ENCODE data around the gene NCL.
A peak's percentile ranks its signal among the peaks of the same experiment; 100 is the strongest.
"Not testable (repeated sequence)": the region's sequence is repeated elsewhere in the genome, so short reads cannot be mapped to it uniquely, and the experiment has no call there.

The NCL gene

DNA sequence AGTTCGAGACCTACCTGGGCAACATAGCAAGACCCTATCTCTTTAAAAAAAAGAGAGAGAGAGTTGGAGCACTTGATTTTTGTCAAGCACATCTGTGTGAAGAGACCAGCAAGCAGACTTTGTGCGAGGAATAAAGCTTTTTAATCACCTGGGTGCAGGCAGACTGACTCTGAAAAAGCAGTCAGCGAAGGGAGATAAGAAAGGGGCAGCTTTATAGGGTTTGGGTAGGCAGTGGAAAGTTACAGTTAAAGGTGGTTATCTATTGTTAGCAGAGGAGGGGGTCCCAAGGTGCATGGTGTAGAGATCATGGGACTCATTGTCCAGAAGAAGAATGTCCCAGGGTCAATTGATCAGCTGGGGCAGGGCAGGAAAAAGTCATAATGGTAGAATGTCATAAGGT, 34.4 kb downstream of the NCL start:
- DNase-seq, result no peak

DNA sequence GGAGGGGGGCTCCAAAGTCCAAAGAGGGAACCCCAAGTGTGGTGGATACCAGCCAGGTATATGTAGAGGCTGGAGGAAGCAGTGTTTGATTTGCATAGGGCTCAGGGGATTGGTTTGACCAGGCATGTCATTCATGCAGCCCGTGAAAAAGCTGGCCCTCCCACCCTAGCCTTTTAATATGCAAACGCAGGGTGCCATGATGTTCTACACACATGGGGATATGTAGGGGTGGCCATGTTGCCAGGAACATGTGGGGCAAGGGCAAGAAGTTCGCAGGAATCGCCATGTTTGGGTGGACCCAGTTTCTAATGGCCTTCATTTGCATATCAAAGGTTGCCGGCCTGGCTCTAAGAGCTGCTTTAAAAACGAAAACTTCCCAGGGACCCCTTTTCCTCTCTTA, 35.1 kb downstream of the NCL start:
- no peak for DNase-seq

DNA sequence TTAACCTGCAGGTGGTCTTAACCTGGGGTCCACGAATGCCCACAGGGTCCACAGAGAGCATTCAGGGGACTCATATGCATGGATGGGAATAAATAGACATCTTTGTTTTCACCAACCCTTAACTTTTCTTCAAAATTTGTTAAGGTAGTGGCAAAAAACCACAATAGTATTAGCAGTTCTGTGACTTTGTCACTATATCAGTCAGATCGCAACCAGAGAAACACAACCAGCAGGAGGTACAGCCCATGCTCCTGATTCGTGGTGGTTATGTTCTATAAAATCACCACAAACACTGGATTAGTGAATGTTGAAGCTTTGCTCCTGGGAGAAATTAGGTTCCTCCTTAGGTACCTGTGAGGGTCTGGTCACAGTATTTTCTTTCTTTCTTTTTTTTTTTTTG, 37.2 kb downstream of the NCL start:
- DNase-seq, result no peak

DNA sequence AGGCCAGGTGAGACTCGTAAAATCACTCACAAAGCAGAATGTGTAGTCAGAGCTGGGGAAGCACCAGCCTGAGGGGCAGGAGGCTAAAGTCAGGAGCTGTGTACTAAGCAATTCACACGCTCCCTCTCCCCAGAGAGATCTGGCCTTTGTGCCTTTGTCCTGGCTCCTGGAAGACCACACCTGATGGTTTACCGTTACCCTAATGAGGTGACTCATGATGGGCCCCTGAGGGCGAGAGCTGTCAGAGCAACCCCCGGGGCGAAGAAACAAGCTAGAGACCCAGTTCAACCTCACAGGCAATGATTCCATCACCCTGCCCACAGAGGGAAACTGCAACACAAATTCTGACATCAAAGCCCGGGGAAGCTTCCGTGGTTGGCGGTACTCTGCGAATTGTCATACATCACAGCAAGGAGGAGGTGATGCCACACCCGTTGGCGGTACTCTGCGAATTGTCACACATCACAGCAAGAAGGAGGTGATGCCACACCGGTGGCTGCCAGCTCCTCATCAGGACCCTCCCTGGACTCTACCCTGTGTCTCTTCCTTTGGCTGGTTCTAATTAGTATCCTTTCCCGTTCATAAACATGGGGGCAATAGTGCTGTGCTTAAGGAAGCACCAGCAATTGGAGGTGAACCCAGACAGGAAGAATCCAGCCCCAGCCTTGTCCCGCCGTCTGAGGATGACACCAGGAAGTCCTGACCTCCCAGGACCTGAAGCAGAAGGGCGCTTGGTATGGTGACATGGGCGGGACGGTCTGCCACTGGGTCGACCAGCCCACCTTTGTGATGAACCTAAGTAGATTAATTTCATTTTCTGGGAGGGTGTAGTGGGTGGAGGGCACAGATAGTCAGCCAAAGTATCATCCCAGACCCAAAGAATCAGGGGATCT, 38.2 kb downstream of the NCL start:
- DNase-seq, result no peak

DNA sequence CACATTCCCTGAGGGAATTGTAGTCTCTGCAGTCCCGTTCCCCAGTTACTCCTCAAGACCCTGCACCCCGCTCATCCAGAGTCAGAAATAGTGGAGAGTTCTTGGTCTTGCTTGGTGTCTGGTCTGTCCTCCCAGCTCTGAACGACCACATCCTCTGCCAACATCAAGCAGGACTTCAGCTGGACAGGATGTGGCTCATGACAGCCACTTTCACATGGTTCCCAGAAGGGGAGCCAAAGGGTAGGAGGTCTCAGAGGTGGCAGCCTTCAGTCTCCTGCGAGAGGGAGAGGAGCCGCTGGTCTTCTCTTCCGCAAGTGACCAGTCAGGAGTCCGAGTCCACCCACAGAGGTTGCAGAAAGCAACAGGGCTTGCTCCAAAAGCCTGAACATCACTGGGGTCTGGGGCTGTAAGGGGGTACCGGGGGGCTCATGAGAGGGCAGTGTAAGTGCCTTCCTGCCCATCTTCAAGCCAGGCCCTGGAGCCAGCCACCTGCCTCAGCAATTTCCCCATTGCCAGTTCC, 38.9 kb downstream of the NCL start:
- no peak for DNase-seq

DNA sequence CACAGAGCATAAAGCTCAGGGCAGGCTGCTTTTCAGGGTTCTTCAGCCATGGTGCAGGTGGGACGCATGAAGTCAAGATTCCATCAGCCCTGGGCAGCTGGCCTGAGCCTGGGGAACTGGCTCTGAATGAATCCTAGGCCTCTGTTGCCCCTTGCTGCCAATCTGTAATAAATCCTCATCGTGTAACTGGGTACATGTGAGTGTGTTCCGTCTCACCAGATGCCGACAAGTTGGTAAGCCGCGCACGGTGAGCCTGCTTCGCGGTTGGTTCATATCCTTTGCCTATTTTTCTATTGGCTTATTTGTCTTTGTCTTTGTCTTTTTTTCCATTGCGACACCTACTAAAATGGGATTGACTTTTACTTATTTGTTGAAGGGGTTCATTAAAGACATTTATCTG, 41.1 kb downstream of the NCL start:
- no peak for DNase-seq

DNA sequence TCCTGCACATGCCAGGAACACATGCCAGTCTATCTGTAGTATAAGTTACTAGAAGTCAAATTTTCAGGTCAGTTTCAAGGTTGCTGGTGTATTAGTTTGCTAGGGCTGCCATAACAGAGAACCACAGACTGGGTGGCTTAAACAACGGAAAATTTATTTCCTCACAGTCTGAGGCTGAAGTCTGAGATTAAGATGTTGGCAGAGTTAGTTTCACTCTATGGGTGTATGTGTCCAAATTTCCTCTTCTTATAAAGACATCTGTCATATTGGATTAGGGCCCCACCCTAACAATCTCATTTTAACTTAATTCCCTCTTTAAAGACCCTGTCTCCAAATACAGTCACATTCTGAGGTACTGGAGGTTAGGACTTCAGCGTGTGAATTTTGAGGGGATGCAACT, 42.2 kb downstream of the NCL start:
- DNase-seq, result no peak

DNA sequence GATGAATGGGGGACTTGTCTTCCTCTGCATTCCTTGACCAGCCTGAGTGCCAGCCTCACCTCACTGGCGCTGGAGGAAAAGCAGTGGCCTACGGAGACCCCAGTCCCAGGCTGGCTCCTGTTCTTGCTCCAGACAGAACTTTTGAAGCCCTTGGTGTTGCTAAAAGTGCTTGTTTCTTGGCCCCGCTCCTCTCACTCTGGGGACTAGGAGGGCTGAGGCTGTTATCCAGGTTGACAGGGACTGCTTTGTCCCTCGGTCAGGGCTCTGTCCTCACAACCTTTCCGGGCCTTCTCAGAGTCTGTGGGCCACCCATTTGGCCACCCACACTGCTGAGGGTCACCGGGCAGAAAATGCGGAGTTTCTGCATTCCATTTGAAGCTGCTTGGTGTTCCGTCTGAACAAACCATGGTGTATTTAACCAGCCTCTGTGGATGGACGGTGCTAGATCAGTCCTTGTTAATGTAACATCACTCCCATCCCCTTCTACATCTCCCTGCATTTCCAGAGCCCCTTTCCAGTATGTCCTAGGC, 43.2 kb downstream of the NCL start:
- DNase-seq, result no peak

DNA sequence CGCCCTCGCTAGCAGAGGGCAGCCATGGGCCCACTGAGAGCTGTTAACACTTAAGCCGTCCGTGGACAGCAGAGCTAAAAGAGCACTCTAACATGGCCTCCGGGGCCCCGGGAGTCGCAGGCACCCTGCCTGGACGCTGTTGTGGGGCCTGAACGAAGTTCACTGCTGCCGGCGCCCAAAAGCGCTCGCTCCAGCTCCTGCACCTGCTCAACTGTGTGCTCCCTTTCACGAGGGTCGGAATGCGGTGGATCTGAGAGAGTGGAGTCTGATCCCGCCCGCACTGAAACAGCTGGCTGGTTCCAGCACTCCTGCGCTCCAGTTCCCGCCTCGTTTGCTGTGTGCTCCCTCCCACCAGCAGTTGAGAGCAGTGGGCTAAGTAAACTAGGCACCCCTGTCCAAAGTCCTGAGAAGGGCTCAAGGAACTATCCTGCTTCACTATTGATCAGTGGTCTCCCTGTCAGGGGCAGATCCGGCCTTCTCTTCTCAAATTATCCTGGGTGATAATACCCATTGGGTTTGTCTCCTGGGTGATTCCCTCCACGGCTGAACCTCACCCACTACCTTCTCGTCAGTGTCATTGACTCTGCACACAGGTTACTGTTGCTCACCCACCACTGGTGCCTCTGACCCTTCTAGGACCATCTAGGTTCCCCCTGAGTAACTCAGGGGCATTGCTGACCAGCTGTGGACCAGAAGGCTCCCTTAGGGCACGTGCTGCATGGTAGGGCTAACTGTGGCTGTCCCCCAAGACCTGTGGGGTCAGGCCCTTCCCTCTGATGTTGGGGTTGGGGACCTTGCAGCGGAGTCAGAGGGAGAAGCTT, 45.3 kb downstream of the NCL start:
- DNase-seq, result no peak

DNA sequence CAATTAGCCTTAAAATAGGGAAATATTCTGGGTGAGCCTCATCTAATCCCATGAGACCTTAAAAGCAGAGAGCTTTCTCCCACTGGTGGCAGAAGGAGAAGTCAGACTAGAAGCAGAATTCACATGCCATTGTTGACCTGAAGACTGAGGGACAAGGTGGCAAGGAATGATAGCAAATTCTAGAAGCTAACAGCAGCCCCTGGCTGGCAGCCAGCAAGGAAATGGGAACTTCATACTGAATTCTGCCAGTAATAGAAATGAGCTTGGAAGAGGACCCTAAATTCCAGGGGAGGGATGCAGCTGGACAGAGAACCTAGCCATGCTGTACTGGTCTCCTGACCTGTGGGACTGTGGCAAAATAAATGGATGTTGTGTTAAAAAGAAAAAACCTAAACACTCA, 49.3 kb downstream of the NCL start:
- DNase-seq, result no peak

DNA sequence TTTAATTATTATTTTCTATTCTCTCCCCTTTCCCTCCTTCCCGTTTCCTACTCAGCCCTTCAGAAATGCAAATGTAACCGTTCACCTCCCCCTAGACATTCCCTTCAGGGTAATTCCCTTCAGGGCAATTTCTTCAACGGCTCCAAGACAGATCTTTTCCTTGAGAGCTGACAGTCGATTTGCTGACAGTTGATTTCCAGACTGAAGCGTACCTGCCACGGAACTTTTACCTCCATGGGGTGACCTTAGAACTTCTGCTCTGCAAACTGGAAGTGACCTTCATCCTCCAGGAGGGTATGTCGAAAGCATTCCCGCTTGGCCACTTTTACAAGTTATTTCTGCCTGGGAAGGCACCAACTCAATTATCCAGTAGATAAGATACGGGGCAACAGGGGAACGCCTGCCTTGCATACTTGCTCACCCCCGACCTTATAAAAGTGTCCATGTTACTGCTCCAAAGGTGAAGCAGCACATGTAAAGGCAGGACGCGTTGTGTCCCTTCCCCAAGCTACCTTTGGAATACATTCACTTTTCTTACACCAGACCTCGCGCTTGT, 50.3 kb downstream of the NCL start:
- DNase-seq, result no peak

DNA sequence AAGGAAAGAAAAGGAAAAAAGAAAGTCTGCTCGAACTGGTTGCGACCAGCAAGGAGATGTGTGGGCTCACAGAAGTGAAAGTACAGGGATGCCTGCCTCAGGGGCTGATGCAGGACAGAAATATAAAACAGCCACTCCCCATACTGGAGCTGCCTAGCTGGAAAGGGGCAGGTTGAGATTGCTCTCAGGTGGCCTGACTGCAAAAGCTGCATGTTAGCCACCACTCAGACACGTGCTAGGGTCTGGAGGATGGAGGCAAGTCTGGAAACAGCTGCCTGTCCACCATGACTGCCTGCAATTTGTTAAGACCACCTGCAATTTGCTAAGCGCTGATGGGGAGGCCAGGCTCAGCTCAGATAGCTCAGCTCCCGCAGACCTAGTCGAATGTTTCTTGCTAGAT, 50.8 kb downstream of the NCL start:
- DNase-seq, result no peak

DNA sequence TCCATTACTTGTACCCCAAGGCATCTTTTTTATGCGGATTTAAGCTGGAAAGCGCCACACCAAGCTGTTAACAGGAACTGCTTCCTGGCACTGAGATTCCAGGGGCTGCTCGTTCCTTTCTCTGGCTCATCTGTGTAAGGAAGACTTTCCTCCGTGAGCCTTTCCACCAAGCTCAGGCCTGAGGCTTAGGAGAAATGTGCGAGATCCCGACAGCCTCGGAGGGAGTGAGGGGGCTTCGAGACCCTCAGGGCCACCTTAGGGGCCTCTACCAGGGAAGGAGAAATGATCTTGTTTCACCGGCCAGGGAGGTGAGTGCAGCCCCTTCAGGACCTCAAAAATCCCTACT, 51.7 kb downstream of the NCL start:
- DNase-seq, result no peak

DNA sequence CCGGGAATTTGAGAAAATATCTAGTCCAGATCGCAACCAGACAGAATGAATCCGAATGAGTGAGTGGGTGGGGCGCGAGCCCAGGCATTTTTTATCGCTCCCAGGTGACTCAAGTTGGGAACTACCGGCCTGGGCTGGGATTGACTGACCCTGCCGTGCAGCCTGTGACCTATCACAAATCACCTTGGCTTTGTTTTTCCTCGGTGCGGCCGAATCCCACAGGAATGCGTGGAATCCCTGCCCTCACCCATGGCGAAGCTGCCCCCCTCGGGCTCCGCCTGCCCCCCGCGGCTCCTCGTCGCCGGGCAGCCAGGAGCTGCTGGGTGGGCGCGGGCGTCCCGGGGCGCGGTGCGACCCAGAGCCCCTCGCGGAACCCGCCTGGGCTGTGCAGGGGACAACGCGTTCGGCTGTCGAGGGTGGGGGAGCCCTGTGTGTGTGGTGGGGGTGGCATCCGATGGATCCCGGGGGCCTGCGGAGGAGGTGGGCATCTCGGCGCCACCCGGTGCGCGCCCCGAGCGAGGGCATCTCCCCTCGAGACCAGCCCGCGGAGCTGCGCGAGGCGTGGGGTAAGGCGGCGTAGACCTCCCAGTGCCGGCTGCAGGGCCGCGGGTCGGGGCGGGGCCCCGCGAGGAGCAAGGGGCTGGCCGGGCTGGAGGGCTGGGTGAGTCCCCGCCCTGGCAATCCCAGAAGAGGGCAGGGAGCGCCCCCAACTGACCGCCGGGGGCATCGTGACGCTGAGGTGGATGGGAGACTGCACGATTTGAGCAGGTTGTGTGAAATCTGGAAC, 52.3 kb downstream of the NCL start:
- DNase-seq, result peak; percentile 24

DNA sequence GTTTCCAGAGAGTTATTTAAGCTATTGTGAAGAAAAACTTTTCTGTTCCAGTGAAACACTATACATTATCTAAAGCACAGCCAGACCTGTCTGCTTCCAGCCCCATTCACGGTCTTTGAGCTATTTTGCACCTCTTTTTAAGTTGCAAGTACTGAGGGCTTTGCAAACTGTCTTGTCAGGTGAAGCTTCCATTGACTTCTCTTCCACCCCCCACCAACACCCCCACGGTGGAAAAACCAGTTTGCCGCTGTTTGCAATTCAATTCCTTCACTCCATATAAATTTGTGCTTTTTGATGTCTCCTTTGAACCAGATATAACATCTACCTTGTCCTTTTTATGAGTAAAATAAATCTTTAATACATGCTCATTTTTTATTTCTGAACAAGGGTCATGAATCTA, 53.0 kb downstream of the NCL start:
- DNase-seq, result no peak

DNA sequence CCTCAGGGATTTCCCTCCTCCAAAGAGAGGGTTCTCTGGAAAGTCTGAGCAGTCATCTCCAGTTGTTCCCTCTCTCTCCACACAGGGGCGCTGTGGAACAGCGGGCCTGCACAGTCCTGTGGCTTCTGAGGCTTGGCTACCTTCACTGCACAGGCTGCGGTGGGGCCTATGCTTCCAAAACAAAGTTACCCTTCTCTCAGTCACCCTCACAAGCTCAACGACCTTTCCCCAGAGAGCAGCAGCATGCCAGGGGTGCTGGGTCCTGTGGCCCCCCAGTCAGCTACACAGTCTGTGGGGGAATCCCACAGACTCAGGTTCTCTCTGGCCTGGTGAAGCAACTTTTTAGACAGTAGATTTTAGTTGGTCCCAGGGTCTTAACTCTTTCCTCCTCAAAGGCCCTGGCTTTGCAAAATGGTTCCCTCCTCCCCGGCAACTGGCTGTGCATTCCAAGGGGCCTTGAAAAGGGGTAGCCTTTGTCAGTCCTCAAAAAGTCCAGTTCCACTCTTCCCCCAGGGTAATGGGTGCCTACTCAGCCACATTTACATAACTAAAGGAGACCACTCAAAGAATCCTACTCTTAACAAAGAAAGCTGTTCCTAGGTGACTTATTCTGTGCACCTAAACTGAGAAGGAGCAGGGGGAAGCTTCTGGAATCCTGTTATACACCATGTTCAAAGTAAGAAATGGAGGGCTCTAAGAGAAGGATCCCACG, 53.8 kb downstream of the NCL start:
- no peak for DNase-seq

DNA sequence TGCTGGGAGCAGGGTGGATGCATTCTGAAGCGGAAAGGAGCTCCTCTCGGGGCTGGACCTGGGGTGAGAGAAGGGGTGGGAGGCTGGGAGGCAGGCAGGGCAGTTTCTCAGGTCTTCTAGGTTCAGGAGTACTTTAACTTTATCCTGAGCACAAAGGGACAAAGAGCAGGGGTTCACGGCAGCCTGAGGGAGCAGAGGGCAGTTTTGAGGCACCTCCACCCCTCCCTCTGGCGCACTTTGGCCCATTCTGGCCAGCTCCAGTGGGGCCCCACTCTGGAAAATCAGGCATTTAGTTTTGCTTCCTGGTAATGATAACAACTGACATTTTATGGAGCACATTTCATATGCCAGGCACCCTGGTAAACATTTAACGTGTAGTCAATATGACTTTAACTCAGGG, 54.5 kb downstream of the NCL start:
- no peak for DNase-seq

DNA sequence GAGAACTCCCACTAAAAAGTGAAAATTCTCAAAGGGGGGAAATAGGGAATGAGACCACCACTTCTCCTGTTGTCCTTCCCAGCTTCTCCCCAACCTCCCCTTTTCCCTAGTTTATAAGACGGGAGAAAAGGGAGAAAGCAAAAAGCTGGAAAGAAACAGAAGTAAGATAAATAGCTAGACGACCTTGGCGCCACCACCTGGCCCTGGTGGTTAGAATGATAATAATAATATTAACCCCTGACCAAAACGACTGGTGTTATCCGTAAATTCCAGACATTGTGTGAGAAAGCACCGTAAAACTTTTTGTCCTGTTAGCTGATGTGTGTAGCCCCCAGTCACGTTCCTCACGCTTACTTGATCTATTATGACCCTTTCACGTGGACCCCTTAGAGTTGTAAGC, 56.0 kb downstream of the NCL start:
- not testable (repeated sequence) for DNase-seq

DNA sequence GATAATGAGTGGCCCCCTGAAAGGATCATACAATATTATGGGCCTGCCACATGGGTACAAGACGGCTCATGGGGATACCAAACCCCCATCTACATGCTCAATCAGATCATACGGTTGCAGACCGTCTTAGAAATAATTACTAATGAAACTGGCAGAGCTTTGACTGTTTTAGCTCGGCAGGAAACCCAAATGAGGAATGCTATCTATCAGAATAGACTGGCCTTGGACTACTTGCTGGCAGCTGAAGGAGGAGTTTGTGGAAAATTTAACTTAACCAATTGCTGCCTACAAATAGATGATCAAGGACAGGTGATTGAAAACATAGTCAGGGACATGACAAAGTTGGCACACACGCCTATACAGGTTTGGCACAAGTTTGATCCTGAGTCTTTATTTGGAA, 56.6 kb downstream of the NCL start:
- DNase-seq, result not testable (repeated sequence)

DNA sequence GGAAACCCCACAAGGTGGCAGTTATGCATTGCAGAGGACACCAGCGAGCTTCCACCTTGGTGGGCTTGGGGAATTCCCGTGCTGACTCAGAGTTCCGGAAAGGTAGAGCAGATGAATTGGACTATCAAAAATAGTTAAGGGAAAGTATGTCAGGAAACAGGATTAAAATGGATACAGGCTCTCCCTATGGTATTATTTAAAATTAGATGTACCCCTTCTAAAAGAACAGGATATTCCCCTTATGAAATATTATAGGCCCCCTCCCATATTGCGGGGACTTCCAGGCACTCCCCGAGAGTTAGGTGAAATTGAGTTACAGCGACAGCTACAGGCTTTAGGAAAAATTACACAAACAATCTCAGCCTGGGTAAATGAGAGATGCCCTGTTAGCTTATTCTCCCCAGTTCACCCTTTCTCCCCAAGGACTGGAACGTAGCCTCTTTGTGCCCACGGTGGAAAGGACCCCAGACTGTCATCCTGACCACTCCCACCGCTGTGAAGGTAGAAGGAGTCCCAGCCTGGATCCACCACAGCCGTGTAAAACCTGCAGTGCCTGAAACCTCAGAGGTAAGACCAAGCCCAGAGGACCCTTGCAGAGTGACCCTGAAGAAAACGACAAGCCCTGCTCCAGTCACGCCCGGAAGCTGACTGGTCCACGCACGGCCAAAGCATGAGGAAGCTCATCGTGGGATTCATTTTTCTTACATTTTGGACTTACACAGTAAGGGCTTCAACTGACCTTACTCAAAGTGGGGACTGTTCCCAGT, 58.5 kb downstream of the NCL start:
- not testable (repeated sequence) for DNase-seq

DNA sequence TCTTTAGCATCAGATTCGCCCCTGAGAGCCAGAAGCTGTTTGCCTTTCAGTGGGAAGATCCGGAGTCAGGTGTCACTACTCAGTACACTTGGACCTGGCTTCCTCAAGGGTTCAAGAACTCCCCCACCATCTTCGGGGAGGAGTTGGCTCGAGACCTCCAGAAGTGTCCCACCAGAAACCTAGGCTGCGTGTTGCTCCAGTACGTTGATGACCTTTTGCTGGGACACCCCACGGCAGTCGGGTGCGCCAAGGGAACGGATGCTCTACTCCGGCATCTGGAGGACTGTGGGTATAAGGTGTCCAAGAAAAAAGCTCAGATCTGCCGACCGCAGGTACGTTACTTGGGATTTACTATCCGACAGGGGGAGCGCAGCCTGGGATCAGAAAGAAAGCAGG, 60.1 kb downstream of the NCL start:
- DNase-seq, result not testable (repeated sequence)
